Measurements from ENCODE around the gene IRX4. TPM values are rescaled to one million over a fixed set of nuclear protein-coding genes. Genes with fewer than 3 reads are reported as not detected.

The IRX4 gene
- total RNA-seq, 1 donor from 2014 or later = 0.68 TPM

DNA sequence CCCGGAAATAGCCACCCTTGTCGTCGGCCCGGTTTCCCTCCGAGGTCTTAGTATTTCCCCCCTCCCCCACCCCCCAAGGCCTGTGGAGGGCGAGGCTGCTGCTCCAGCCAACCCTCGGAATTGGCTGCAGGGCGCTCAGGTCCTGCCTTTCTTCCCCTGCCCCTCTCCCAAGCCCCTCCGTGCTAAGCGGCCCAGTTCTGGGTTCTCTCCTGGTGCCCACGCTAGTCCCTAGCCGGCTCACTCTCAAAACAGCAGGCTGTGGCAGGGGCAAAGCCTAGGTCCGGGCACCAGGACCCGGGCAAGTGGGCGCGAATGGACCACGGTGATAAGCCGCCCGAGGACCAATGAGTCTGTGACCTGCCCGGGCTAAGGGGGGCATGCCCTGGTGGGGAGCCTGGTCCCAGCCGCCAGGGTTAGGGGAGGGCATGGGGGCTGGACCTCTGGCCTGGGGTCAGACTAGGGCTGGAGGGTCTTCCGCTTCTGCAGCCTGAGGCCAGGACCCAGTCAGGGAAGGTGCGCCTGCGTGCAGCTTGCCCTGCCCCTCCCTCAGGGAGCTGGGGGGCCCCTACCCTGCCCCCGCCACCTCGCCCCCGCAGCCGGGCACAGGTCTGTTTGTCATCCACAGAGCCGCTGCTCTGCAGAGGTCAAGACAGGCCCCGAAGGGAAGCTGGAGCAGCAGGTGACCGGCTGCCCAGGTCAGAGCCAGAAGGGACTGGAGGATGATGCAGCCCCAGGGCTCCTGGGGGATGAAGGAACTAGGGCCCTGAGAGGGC, 5.0 kb upstream of the IRX4 start:
- H3K79me2 ChIP-seq (ENCODE audit: insufficient read depth, low read length) = no peaks in the 10 kb centered on the region
- no peak overlapping the region for H3K27ac ChIP-seq (ENCODE audit: low read depth, low read length)
- no peaks in the 10 kb centered on the region for H4K20me1 ChIP-seq (ENCODE audit: insufficient read depth, low read length)
- Mint-ChIP-seq H3K4me1 (ENCODE audit: low read depth, unreplicated experiment) (peaks cover 2% of the 10 kb centered on the region), H3K27me3 (ENCODE audit: low read depth, unreplicated experiment) (peaks cover 58% of the 10 kb centered on the region), H3K4me3 (ENCODE audit: unreplicated experiment) (no peak overlapping the region), H3K36me3 (ENCODE audit: low read depth, unreplicated experiment) (peaks cover 4% of the 10 kb centered on the region), H3K27ac (ENCODE audit: unreplicated experiment) (no peak overlapping the region), H3K9me3 (ENCODE audit: unreplicated experiment) (peaks cover 8% of the 10 kb centered on the region)
- DNase-seq (ENCODE audit: low read depth) (no peak), FAIRE-seq (no peak)
- H3K4me2 ChIP-seq (ENCODE audit: low read length) = no peak overlapping the region
- no peaks in the 10 kb centered on the region for H3K36me3 ChIP-seq (ENCODE audit: insufficient read depth, low read length)
- TF ChIP-seq EZH2 (IDR thresholded peaks at IDR 0.05; ENCODE audit: insufficient read depth, low read length) = no peak
- TF ChIP-seq CTCF (IDR thresholded peaks at IDR 0.05; ENCODE audit: insufficient read depth, low read depth, low read length) = no peak
- no peaks in the 10 kb centered on the region for H3K9me3 ChIP-seq (ENCODE audit: insufficient read depth, low read depth, low read length)
- no peak overlapping the region for H2AFZ ChIP-seq (ENCODE audit: low read depth, low read length)
- no peak overlapping the region for H3K4me3 ChIP-seq (ENCODE audit: insufficient read depth, low read depth, low read length)
- no peak overlapping the region for H3K9ac ChIP-seq (ENCODE audit: low read length)
- H3K4me1 ChIP-seq (ENCODE audit: insufficient read depth, low read length) = peaks cover 2% of the 10 kb centered on the region
- H3K27me3 ChIP-seq (ENCODE audit: insufficient read depth, low read length) = peaks cover 39% of the 10 kb centered on the region

- peaks cover 52% of the 10 kb centered on the region for H3K27me3 Mint-ChIP-seq (ENCODE audit: low read depth, unreplicated experiment)
- H3K4me1 Mint-ChIP-seq (ENCODE audit: low read depth, unreplicated experiment) = peaks cover 2% of the 10 kb centered on the region
- Histone ChIP-seq H3K4me3 (ENCODE audit: insufficient read depth, low read depth, low read length) (no peak overlapping the region), H3K4me1 (ENCODE audit: insufficient read depth, low read length) (peaks cover 4% of the 10 kb centered on the region), H3K9ac (ENCODE audit: low read length) (no peak overlapping the region), H3K27ac (ENCODE audit: low read depth, low read length) (no peak overlapping the region), H3K9me3 (ENCODE audit: insufficient read depth, low read depth, low read length) (no peaks in the 10 kb centered on the region), H3K4me2 (ENCODE audit: low read length) (no peak overlapping the region), H3K79me2 (ENCODE audit: insufficient read depth, low read length) (no peaks in the 10 kb centered on the region), H4K20me1 (ENCODE audit: insufficient read depth, low read length) (no peaks in the 10 kb centered on the region), H3K27me3 (ENCODE audit: insufficient read depth, low read length) (peaks cover 42% of the 10 kb centered on the region), H2AFZ (ENCODE audit: low read depth, low read length) (no peak overlapping the region), H3K36me3 (ENCODE audit: insufficient read depth, low read length) (no peaks in the 10 kb centered on the region)
- no peak overlapping the region for H3K4me3 Mint-ChIP-seq (ENCODE audit: unreplicated experiment)
- peaks cover 8% of the 10 kb centered on the region for H3K9me3 Mint-ChIP-seq (ENCODE audit: unreplicated experiment)
- FAIRE-seq (no peak), DNase-seq (ENCODE audit: low read depth) (no peak)
- TF ChIP-seq EZH2 (IDR thresholded peaks at IDR 0.05; ENCODE audit: insufficient read depth, low read length) = no peak
- no peak for TF ChIP-seq CTCF (IDR thresholded peaks at IDR 0.05; ENCODE audit: insufficient read depth, low read depth, low read length)
- H3K27ac Mint-ChIP-seq (ENCODE audit: unreplicated experiment) = no peak overlapping the region
- peaks cover 1% of the 10 kb centered on the region for H3K36me3 Mint-ChIP-seq (ENCODE audit: low read depth, unreplicated experiment)
These were observed 4.3 kb upstream of the IRX4 start for GRCh38 chr5:1886846-1887587.
